ENCODE results near the gene ANAPC2.

ANAPC2 gene

GRCh38 chr9:137178939-137179630 lies 9.3 kb downstream of the ANAPC2 start:
- Histone ChIP-seq H3K4me2 (ENCODE audit: low read depth, low read length) (no peak overlapping the region), H3K27ac (ENCODE audit: low read length) (no peak overlapping the region), H3K79me2 (ENCODE audit: low read length) (no peaks in the 10 kb centered on the region), H3K9me2 (replicated peaks; ENCODE audit: insufficient read depth, low read length) (no peaks in the 10 kb centered on the region), H3K4me3 (ENCODE audit: low read length) (no peak overlapping the region), H3K4me1 (ENCODE audit: low read length) (no peaks in the 10 kb centered on the region), H2AFZ (ENCODE audit: low read length) (no peak overlapping the region), H3K9me3 (replicated peaks; ENCODE audit: insufficient read depth, low read length) (no peaks in the 10 kb centered on the region), H3K9ac (ENCODE audit: low read length) (no peak overlapping the region), H3F3A (ENCODE audit: insufficient read depth, low read length) (peaks cover 10% of the 10 kb centered on the region; the same call in 1 of the 2 replicates), H3K36me3 (replicated peaks; ENCODE audit: insufficient read depth, low read length) (no peaks in the 10 kb centered on the region), H4K20me1 (ENCODE audit: insufficient read depth, low read length) (no peaks in the 10 kb centered on the region), H3K27me3 (replicated peaks; ENCODE audit: insufficient read depth, low read length) (no peaks in the 10 kb centered on the region; the same call in 1 of the 2 replicates)
- no peak for TF ChIP-seq CTCF (IDR thresholded peaks at IDR 0.05; ENCODE audit: low read length)
- no peak for TF ChIP-seq EZH2phosphoT487 (IDR thresholded peaks at IDR 0.05; ENCODE audit: low read length)
- no peak for TF ChIP-seq EZH2 (optimal IDR thresholded peaks at IDR 0.05; ENCODE audit: low read depth, low read length)
- DNase-seq: no peak

GRCh38 chr9:137178201-137178938 lies 10.0 kb downstream of the ANAPC2 start:
- TF ChIP-seq CTCF (IDR thresholded peaks at IDR 0.05; ENCODE audit: low read length) (no peak), EZH2phosphoT487 (IDR thresholded peaks at IDR 0.05; ENCODE audit: low read length) (no peak), EZH2 (optimal IDR thresholded peaks at IDR 0.05; ENCODE audit: low read depth, low read length) (no peak)
- H3K9me2 ChIP-seq (replicated peaks; ENCODE audit: insufficient read depth, low read length): no peaks in the 10 kb centered on the region
- no peak overlapping the region for H3K27ac ChIP-seq (ENCODE audit: low read length)
- DNase-seq: no peak
- H3K4me2 ChIP-seq (ENCODE audit: low read depth, low read length): no peak overlapping the region
- no peak overlapping the region for H3K9ac ChIP-seq (ENCODE audit: low read length)
- H2AFZ ChIP-seq (ENCODE audit: low read length): no peak overlapping the region
- no peak overlapping the region for H3K4me3 ChIP-seq (ENCODE audit: low read length)
- H3K27me3 ChIP-seq (replicated peaks; ENCODE audit: insufficient read depth, low read length): no peaks in the 10 kb centered on the region; the same call in 1 of the 2 replicates
- peaks cover 10% of the 10 kb centered on the region; the same call in 1 of the 2 replicates for H3F3A ChIP-seq (ENCODE audit: insufficient read depth, low read length)
- no peaks in the 10 kb centered on the region for H3K9me3 ChIP-seq (replicated peaks; ENCODE audit: insufficient read depth, low read length)
- H3K79me2 ChIP-seq (ENCODE audit: low read length): no peaks in the 10 kb centered on the region
- no peaks in the 10 kb centered on the region for H4K20me1 ChIP-seq (ENCODE audit: insufficient read depth, low read length)
- no peaks in the 10 kb centered on the region for H3K4me1 ChIP-seq (ENCODE audit: low read length)
- no peaks in the 10 kb centered on the region for H3K36me3 ChIP-seq (replicated peaks; ENCODE audit: insufficient read depth, low read length)

GRCh38 chr9:137176302-137177182 lies 11.8 kb downstream of the ANAPC2 start:
- TF ChIP-seq CTCF (IDR thresholded peaks at IDR 0.05; ENCODE audit: low read length): peak; percentile 56
- no peak for TF ChIP-seq EZH2 (optimal IDR thresholded peaks at IDR 0.05; ENCODE audit: low read depth, low read length)
- no peaks in the 10 kb centered on the region for H3K4me1 ChIP-seq (ENCODE audit: low read length)
- H3K9ac ChIP-seq (ENCODE audit: low read length): no peak overlapping the region
- DNase-seq: peak; percentile 31
- H3K27me3 ChIP-seq (replicated peaks; ENCODE audit: insufficient read depth, low read length): peaks cover 13% of the 10 kb centered on the region
- H3K9me2 ChIP-seq (replicated peaks; ENCODE audit: insufficient read depth, low read length): no peaks in the 10 kb centered on the region
- H3K36me3 ChIP-seq (replicated peaks; ENCODE audit: insufficient read depth, low read length): no peaks in the 10 kb centered on the region
- peaks cover 10% of the 10 kb centered on the region; the same call in 1 of the 2 replicates for H3F3A ChIP-seq (ENCODE audit: insufficient read depth, low read length)
- H3K27ac ChIP-seq (ENCODE audit: low read length): no peak overlapping the region
- no peak overlapping the region for H3K4me2 ChIP-seq (ENCODE audit: low read depth, low read length)
- no peaks in the 10 kb centered on the region for H4K20me1 ChIP-seq (ENCODE audit: insufficient read depth, low read length)
- H3K79me2 ChIP-seq (ENCODE audit: low read length): no peaks in the 10 kb centered on the region
- H3K9me3 ChIP-seq (replicated peaks; ENCODE audit: insufficient read depth, low read length): no peaks in the 10 kb centered on the region
- no peak overlapping the region for H3K4me3 ChIP-seq (ENCODE audit: low read length)
- H2AFZ ChIP-seq (ENCODE audit: low read length): no peak overlapping the region

All from MM.1S (cell line).